Measurements from ENCODE around the gene IFNAR1.

The IFNAR1 gene

GRCh38 chr21:33293811-33294216 is 31.0 kb upstream of the IFNAR1 start:
- no peak overlapping the region for H3K4me3 ChIP-seq (ENCODE audit: low read depth, low read length)
- no peak for TF ChIP-seq CTCF (conservative IDR thresholded peaks at IDR 0.05; ENCODE audit: low read depth, low read length)
- no peak for DNase-seq (ENCODE audit: low read depth)

GRCh38 chr21:33296156-33296555 is 28.6 kb upstream of the IFNAR1 start:
- TF ChIP-seq CTCF (conservative IDR thresholded peaks at IDR 0.05; ENCODE audit: low read depth, low read length), result no peak
- H3K4me3 ChIP-seq (ENCODE audit: low read depth, low read length), result no peak overlapping the region
- DNase-seq (ENCODE audit: low read depth), result no peak

- H3K4me3 ChIP-seq (ENCODE audit: low read depth, low read length), result no peak overlapping the region
- no peak for TF ChIP-seq CTCF (conservative IDR thresholded peaks at IDR 0.05; ENCODE audit: low read depth, low read length)
- no peak for DNase-seq (ENCODE audit: low read depth)
Observed at GRCh38 chr21:33299181-33299752, 25.5 kb upstream of the IFNAR1 start.

GRCh38 chr21:33300701-33301631 is 23.8 kb upstream of the IFNAR1 start:
- DNase-seq (ENCODE audit: low read depth), result peak; percentile 24
- TF ChIP-seq CTCF (conservative IDR thresholded peaks at IDR 0.05; ENCODE audit: low read depth, low read length), result no peak
- no peak overlapping the region for H3K4me3 ChIP-seq (ENCODE audit: low read depth, low read length)

- DNase-seq (ENCODE audit: low read depth), result no peak
- no peak overlapping the region for H3K4me3 ChIP-seq (ENCODE audit: low read depth, low read length)
- no peak for TF ChIP-seq CTCF (conservative IDR thresholded peaks at IDR 0.05; ENCODE audit: low read depth, low read length)
Observed at GRCh38 chr21:33301632-33302002, 23.2 kb upstream of the IFNAR1 start.

GRCh38 chr21:33302055-33302454 is 22.7 kb upstream of the IFNAR1 start:
- H3K4me3 ChIP-seq (ENCODE audit: low read depth, low read length), result no peak overlapping the region
- DNase-seq (ENCODE audit: low read depth), result no peak
- no peak for TF ChIP-seq CTCF (conservative IDR thresholded peaks at IDR 0.05; ENCODE audit: low read depth, low read length)
